ENCODE measurements around the gene KRT28. TPM values are rescaled to one million over a fixed set of nuclear protein-coding genes. Genes with fewer than 3 reads are reported as not detected.

KRT28 gene
- polyA plus RNA-seq, 1 experiment: not detected

- Histone ChIP-seq H3K27me3 (ENCODE audit: control insufficient read depth, insufficient read depth, low read length) (peaks cover 30% of the 10 kb centered on the region), H3K27ac (ENCODE audit: low read depth, low read length) (no peak overlapping the region), H3K4me3 (ENCODE audit: low read depth, low read length) (no peak overlapping the region), H3K9me3 (ENCODE audit: control insufficient read depth, insufficient read depth, low read length) (no peaks in the 10 kb centered on the region; the same call in 1 of the 2 replicates)
- no peak for TF ChIP-seq CTCF (IDR thresholded peaks at IDR 0.05; ENCODE audit: low read depth, low read length)
- POLR2A ChIA-PET: no interaction called here
- CTCF ChIA-PET: interaction anchor here (0.6 to 5.8 kb wide), 4 partner anchors 89 to 872 kb away, joined by 3 to 51 read pairs (median 4); no protein-coding TSS in a partner anchor
- DNase-seq (ENCODE audit: low read depth, low spot score): no peak
Measured at GRCh38 chr17:40793832-40794231, 5.9 kb downstream of the KRT28 start.

GRCh38 chr17:40791787-40792436 is 7.8 kb downstream of the KRT28 start:
- Histone ChIP-seq H3K9me3 (ENCODE audit: control insufficient read depth, insufficient read depth, low read length) (no peaks in the 10 kb centered on the region; the same call in 1 of the 2 replicates), H3K4me3 (ENCODE audit: low read depth, low read length) (no peak overlapping the region), H3K27ac (ENCODE audit: low read depth, low read length) (no peak overlapping the region), H3K27me3 (ENCODE audit: control insufficient read depth, insufficient read depth, low read length) (peaks cover 27% of the 10 kb centered on the region)
- peak; percentile 11 for DNase-seq (ENCODE audit: low read depth, low spot score)
- peak; percentile 79 for TF ChIP-seq CTCF (IDR thresholded peaks at IDR 0.05; ENCODE audit: low read depth, low read length)
- ChIA-PET POLR2A (no interaction called here), CTCF (interaction anchor here (0.6 to 5.8 kb wide), 24 partner anchors 10 to 876 kb away, joined by 3 to 51 read pairs (median 3); no protein-coding TSS in a partner anchor)

- Histone ChIP-seq H3K4me3 (ENCODE audit: low read depth, low read length) (no peak overlapping the region), H3K27ac (ENCODE audit: low read depth, low read length) (no peak overlapping the region), H3K27me3 (ENCODE audit: control insufficient read depth, insufficient read depth, low read length) (peaks cover 20% of the 10 kb centered on the region), H3K9me3 (ENCODE audit: control insufficient read depth, insufficient read depth, low read length) (no peaks in the 10 kb centered on the region)
- no peak for DNase-seq (ENCODE audit: low read depth, low spot score)
- POLR2A ChIA-PET: no interaction called here
- CTCF ChIA-PET: interaction anchor here (0.5 to 5.8 kb wide), 21 partner anchors 10 to 877 kb away, joined by 3 to 51 read pairs (median 3); no protein-coding TSS in a partner anchor
- no peak for TF ChIP-seq CTCF (IDR thresholded peaks at IDR 0.05; ENCODE audit: low read depth, low read length)
Measured at GRCh38 chr17:40791111-40791510, 8.6 kb downstream of the KRT28 start.

- no peak for TF ChIP-seq CTCF (IDR thresholded peaks at IDR 0.05; ENCODE audit: low read depth, low read length)
- Histone ChIP-seq H3K27me3 (ENCODE audit: control insufficient read depth, insufficient read depth, low read length) (peaks cover 22% of the 10 kb centered on the region), H3K27ac (ENCODE audit: low read depth, low read length) (no peak within 1 kb of the TSS), H3K9me3 (ENCODE audit: control insufficient read depth, insufficient read depth, low read length) (peaks cover 5% of the 10 kb centered on the region; the same call in 1 of the 2 replicates), H3K4me3 (ENCODE audit: low read depth, low read length) (no peak within 1 kb of the TSS)
- POLR2A ChIA-PET: no interaction called here
- CTCF ChIA-PET: interaction anchor here (1.0 kb wide), 1 partner anchor 222 kb away, joined by 3 read pairs; no protein-coding TSS in a partner anchor
- no peak for DNase-seq (ENCODE audit: low read depth, low spot score)
Measured at GRCh38 chr17:40782450-40782849, 17.3 kb downstream of the KRT28 start, which contains the start of gene KRT27. TSS of gene KRT27 (minus strand) at chr17:40782550. CDS start at chr17:40782493, 57 bp downstream.

All from AG04450 (cell line).